Fibroblast of skin of scalp (primary cell): ENCODE data around the gene TPBGL.

Source experiments
- DNase-seq: peaks from one replicate; pipeline ENCODE4 v3.0.0-alpha.2; 2013

TPBGL gene

GRCh38 chr11:75212411-75212810, 28.2 kb upstream of the TPBGL start:
- DNase-seq = no peak

GRCh38 chr11:75214411-75214821, 26.2 kb upstream of the TPBGL start:
- DNase-seq = peak; percentile 83

- DNase-seq = no peak
Observed at GRCh38 chr11:75214843-75215242, 25.7 kb upstream of the TPBGL start.

GRCh38 chr11:75219869-75220268, 20.7 kb upstream of the TPBGL start:
- DNase-seq = no peak

- no peak for DNase-seq
Observed at GRCh38 chr11:75223954-75224643, 16.5 kb upstream of the TPBGL start.

GRCh38 chr11:75225794-75226193, 14.8 kb upstream of the TPBGL start:
- DNase-seq = no peak

- no peak for DNase-seq
Observed at GRCh38 chr11:75229466-75229865, 11.1 kb upstream of the TPBGL start.

DNA sequence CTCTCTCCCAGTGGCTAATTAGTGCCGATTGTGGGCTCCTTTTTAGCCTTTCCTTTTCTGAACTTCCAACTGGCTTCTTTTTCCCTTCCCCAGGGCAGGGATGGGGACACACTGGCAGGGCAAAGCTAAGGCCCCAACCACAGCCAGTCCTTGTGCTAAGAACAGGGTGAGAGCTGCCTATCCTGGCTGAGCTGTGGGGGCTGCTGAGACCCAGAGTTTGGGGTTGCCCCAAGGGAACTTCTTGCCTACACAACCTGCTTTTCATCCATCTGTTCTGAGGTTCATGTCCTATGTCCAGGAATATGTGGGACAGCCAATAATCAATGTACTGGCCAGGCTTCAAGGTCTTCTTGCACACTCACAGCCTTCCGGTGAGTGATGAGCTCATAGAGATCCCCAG, 10.0 kb upstream of the TPBGL start:
- no peak for DNase-seq

DNA sequence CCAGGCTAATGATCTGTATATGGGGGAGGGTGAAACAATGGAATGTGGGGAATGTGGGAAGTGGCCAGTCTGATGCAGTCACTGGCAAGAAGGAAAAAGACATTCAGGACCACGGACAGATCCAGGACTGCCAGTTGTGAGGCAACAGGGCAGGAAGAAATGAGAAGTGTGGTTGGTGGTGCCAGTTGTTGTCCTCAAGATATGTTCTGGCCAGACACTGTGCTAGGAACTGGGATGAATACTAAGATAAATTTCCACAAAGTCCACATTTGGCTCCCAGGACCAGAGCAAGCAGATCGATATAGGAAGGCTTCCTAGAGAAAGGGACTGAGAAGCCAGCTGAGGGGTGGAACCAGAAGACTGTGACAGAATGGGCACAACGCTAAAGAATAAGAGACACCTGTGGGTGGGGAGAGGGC, 6.8 kb upstream of the TPBGL start:
- DNase-seq = peak; percentile 70

DNA sequence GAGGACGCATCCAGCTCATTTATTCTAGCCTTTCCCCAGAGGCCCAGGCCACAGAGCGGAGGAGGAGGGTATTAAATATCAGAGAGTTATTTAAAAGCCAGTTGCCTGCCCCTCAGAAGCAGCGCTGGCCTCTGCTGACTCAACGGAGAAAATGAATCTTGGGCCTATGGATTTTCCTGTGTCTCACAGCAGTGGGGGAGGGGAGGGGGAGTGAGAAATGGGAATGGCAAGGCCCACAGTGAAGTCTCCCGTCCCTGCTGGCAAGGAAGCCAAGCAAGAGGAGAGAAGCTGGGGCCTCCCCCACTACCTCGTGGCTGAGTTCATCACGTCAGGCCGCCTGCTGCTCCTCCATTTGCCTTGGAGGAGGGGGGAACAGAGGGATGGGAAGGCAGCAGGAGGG, 4.5 kb upstream of the TPBGL start:
- DNase-seq = peak; percentile 12

DNA sequence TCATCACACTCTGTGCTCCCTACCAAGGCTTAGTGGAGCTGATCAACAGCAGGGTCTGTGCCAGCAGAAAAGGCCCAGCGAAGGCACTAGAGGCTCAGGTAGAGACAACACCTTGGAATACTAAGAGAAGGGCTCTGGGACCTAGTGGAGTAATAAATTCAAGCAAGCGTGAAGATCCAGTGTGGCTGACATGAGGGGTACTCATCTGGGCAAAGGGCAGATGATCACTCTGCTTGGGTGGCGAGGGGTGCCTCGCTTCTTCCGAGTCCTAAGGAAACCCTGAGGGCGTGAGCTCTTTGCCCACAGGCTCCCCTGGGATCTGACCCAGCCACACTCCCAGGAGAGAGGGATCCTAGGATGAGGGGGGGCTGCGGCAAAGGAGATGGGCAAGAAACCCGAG, 3.5 kb upstream of the TPBGL start:
- DNase-seq = no peak

DNA sequence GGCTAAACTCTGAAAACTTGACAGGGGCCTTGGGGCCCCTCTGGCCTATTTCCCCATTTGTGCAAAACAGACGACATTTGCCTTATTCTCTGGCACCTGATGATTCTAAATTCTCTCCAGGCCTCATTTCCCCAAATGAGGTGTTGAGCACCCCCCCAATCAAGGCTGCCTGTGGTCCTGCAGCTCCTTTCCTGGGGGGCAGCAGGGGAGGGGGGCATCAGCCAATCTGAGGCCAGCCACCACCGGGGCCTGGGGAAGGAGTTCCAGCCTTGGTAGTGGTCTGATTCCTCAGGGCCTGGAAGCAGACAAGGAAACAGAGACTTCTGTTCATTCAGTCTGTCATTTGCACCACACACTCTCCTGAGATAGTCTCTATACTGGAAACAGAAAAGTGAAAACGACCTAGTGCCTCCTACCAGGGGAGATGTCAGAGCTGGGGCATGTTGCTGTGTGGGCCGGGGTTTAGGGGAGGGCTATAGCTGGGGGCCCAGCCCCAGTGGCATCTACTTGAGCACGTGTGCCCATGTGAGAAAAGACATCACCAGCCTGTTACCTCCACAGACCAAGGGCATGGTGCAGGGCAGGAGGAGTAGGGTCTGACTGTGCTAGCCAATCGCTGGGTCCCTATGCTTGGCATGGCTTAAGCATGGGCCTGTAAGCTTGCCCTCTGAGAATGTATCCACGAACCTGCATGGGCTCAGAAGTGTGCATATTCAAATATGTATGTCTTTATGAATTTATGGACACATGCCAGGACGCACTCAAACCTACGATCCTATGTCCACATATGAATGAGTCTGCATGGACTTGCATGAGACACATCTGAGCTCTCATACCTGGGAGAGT, 1.8 kb upstream of the TPBGL start:
- DNase-seq = no peak

- no peak for DNase-seq
Observed at GRCh38 chr11:75239531-75240290, 863 bp upstream of the TPBGL start.

GRCh38 chr11:75241036-75241905, 697 bp downstream of the TPBGL start:
- DNase-seq = peak; percentile 83

GRCh38 chr11:75241906-75242644, 1.5 kb downstream of the TPBGL start:
- DNase-seq = no peak

GRCh38 chr11:75242722-75243600, 2.4 kb downstream of the TPBGL start:
- no peak for DNase-seq

- DNase-seq = no peak
Observed at GRCh38 chr11:75244052-75244814, 3.7 kb downstream of the TPBGL start.

DNA sequence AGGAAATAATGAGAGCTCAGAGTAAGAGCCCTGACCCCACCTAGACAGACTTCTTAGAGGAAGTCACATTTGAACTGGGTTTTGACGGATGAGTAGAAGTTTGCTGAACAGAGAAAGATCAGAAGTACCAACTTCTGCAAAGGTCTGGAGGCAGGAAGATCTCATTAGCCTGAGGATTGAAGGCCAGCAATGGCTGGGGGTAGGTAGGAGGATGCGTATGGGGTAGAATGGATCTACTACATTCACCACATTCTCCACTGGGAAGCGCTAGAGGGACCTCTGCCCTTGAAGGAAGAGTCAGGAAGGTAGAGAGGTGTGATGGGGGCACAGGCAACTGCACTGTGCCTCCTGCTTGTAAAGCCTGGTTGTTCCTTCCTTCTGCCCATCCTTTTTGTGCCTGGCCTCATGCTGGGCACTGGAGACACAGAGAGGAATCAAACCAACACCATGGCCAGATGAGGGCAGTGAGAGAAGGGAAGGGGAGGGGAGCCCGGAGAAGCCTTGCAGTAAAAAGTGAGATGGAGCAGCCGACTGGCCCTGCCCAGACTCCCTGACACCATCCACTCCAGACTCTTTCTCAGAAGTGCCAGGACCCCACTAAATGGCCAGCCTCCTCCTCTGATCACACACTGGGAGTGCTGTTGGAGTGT, 4.9 kb downstream of the TPBGL start:
- DNase-seq = no peak

GRCh38 chr11:75246006-75246670, 5.6 kb downstream of the TPBGL start:
- no peak for DNase-seq
